Measurements from ENCODE around the gene NPTXR. TPM values are rescaled to one million over a fixed set of nuclear protein-coding genes. Genes with fewer than 3 reads are reported as not detected.

The NPTXR gene
- total and polyA plus RNA-seq, 2 of the 4 experiments (the other 2 are of a cell fraction): 0.36 to 2.2 TPM

GRCh38 chr22:38870312-38870741 lies 26.5 kb upstream of the NPTXR start:
- in situ Hi-C loops (cut with MboI; ENCODE audit: low sequenced_read_pairs) (loop anchor here (25.0 kb wide), 1 partner anchor 242 kb away; no protein-coding TSS in a partner anchor), dilution Hi-C loops (cut with HindIII; ENCODE audit: low sequenced_read_pairs, unreplicated experiment) (no loop called here), intact Hi-C loops (cut with micrococcal nuclease) (loop anchor here (1.0 to 5.0 kb wide), 4 partner anchors 112 to 437 kb away; partner anchors contain the start of gene APOBEC3B)
- no CpG with 5 or more reads among the region's 12 CpGs for WGBS, 2 experiments (ENCODE audit: extremely low coverage in 2 of 2, insufficient read length in 1 of 2)
- CTCF ChIA-PET: interaction anchor here (0.5 to 4.0 kb wide), 13 partner anchors 9 to 257 kb away, joined by 3 to 28 read pairs (median 3); no protein-coding TSS in a partner anchor
- TF ChIP-seq USF2 (IDR thresholded peaks at IDR 0.05; ENCODE audit: low read depth, low read length) (no peak), BHLHE40 (IDR thresholded peaks at IDR 0.05; ENCODE audit: low read depth, low read length) (no peak), MAZ (IDR thresholded peaks at IDR 0.05; ENCODE audit: borderline replicate concordance, low read depth, low read length) (peak; percentile 46; the same call in 1 of the 2 replicates), CEBPB (IDR thresholded peaks at IDR 0.05; ENCODE audit: low read depth, low read length) (no peak), CHD1 (IDR thresholded peaks at IDR 0.05; ENCODE audit: low read depth, low read length) (no peak), MXI1 (IDR thresholded peaks at IDR 0.05; ENCODE audit: borderline replicate concordance, low read depth, low read length) (no peak), RCOR1 (IDR thresholded peaks at IDR 0.05; ENCODE audit: insufficient replicate concordance, low read length) (no peak), SMC3 (IDR thresholded peaks at IDR 0.05; ENCODE audit: low read depth, low read length) (peak; percentile 80), ELK1 (IDR thresholded peaks at IDR 0.05; ENCODE audit: borderline replicate concordance, low read depth, low read length) (no peak), FOS (IDR thresholded peaks at IDR 0.05; ENCODE audit: low read depth, low read length) (no peak), CTCF (conservative IDR thresholded peaks at IDR 0.05; ENCODE audit: low read depth, low read length) (peak; percentile 96), NFE2L2 (IDR thresholded peaks at IDR 0.05; ENCODE audit: low read depth, low read length) (no peak), RAD21 (IDR thresholded peaks at IDR 0.05; ENCODE audit: low read length) (peak; percentile 93)
- peak overlapping the region; percentile 83 for H3K4me2 ChIP-seq (ENCODE audit: low read depth, low read length)
- ATAC-seq (ENCODE audit: low read depth) (peak; percentile 54), DNase-seq (peak; percentile 78)
- no peaks in the 10 kb centered on the region for H3K4me1 ChIP-seq (ENCODE audit: control insufficient read depth, insufficient read depth, low read length)
- no peak overlapping the region for H3K4me3 ChIP-seq (ENCODE audit: insufficient read depth, low read depth, low read length)
- peak overlapping the region; percentile 10; the same call in 1 of the 2 replicates for H2AK5ac ChIP-seq (ENCODE audit: low read depth, low read length)
- BruUV-seq (replicated peaks): no TSS peak
- H3K18ac ChIP-seq (ENCODE audit: low read depth, low read length): no peak overlapping the region
- no peaks in the 10 kb centered on the region for H3K27me3 ChIP-seq (ENCODE audit: control insufficient read depth, insufficient read depth, low read length)
- H3K23ac ChIP-seq (ENCODE audit: low read depth, low read length): no peak overlapping the region
- peak overlapping the region; percentile 40 for H2AFZ ChIP-seq (replicated peaks; ENCODE audit: low read length, poor library complexity)
- peaks cover 39% of the 10 kb centered on the region for H4K20me1 ChIP-seq (ENCODE audit: insufficient read depth, low read length)
- H3K4ac ChIP-seq (ENCODE audit: low read depth, low read length): no peak overlapping the region
- H2AK9ac ChIP-seq (replicated peaks; ENCODE audit: low read depth, low read length, poor library complexity): no peak overlapping the region
- peak overlapping the region; percentile 94; the same call in 1 of the 2 replicates for H3K27ac ChIP-seq (ENCODE audit: insufficient read depth, low read length)
- peaks cover 4% of the 10 kb centered on the region; the same call in 1 of the 2 replicates for H3K9me1 ChIP-seq (ENCODE audit: insufficient read depth, low read length)
- H3K9me3 ChIP-seq (ENCODE audit: control insufficient read depth, insufficient read depth, low read length): no peaks in the 10 kb centered on the region
- H3K56ac ChIP-seq (ENCODE audit: extremely low read depth, insufficient read depth, low read length): no peak overlapping the region
- no peak overlapping the region for H4K8ac ChIP-seq (ENCODE audit: low read depth in 2 of 2, low read length in 2 of 2)
- H4K91ac ChIP-seq (ENCODE audit: insufficient read depth, low read depth, low read length): no peak overlapping the region
- H2BK15ac ChIP-seq (ENCODE audit: low read depth, low read length): no peak overlapping the region
- H4K5ac ChIP-seq (ENCODE audit: low read depth, low read length): no peak overlapping the region
- no peak overlapping the region for H2BK120ac ChIP-seq (ENCODE audit: low read depth, low read length)
- H3K9ac ChIP-seq (ENCODE audit: low read depth, low read length): peak overlapping the region; percentile 6; the same call in 1 of the 2 replicates
- peaks cover 24% of the 10 kb centered on the region for H3K36me3 ChIP-seq (ENCODE audit: control insufficient read depth, insufficient read depth, low read length)
- no peak overlapping the region for H2BK20ac ChIP-seq (ENCODE audit: low read depth, low read length)
- POLR2A ChIA-PET (ENCODE audit: unreplicated experiment): no interaction called here
- peaks cover 20 to 48% of the 10 kb centered on the region in 2 experiments for H3K79me1 ChIP-seq (ENCODE audit: low read depth in 1 of 2, low read length in 2 of 2)
- H2BK5ac ChIP-seq (ENCODE audit: low read depth, low read length, poor library complexity, severe bottlenecking): no peak overlapping the region
- no peak overlapping the region for H3K14ac ChIP-seq (replicated peaks; ENCODE audit: low read depth, low read length)

Measured in IMR-90 (cell line).